Measurements from ENCODE around the gene NELL2.

The NELL2 gene

DNA sequence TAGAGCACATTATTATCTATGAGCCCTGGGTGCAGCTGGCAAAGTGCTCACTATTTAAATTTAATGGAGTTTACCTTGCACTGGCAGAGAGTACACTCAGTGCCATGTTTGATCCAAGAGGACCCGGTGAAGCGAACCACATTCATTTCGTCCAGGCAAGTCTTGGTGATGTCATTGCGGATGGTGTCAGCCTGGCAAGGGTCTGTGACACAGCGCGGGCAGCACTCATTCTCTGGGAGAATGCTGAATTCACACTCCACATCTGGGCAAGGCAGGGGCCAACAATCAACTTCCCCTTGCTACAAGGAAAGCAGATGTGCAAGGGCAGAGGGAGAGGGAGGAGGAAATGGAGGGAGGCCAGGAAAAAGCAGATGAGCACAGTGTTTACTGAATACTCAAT is 356.2 kb downstream of the NELL2 start:
- TF ChIP-seq, protein P1, sequence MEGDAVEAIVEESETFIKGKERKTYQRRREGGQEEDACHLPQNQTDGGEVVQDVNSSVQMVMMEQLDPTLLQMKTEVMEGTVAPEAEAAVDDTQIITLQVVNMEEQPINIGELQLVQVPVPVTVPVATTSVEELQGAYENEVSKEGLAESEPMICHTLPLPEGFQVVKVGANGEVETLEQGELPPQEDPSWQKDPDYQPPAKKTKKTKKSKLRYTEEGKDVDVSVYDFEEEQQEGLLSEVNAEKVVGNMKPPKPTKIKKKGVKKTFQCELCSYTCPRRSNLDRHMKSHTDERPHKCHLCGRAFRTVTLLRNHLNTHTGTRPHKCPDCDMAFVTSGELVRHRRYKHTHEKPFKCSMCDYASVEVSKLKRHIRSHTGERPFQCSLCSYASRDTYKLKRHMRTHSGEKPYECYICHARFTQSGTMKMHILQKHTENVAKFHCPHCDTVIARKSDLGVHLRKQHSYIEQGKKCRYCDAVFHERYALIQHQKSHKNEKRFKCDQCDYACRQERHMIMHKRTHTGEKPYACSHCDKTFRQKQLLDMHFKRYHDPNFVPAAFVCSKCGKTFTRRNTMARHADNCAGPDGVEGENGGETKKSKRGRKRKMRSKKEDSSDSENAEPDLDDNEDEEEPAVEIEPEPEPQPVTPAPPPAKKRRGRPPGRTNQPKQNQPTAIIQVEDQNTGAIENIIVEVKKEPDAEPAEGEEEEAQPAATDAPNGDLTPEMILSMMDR (IDR thresholded peaks at IDR 0.05; ENCODE audit: extremely low read depth, missing control alignments), result no peak

DNA sequence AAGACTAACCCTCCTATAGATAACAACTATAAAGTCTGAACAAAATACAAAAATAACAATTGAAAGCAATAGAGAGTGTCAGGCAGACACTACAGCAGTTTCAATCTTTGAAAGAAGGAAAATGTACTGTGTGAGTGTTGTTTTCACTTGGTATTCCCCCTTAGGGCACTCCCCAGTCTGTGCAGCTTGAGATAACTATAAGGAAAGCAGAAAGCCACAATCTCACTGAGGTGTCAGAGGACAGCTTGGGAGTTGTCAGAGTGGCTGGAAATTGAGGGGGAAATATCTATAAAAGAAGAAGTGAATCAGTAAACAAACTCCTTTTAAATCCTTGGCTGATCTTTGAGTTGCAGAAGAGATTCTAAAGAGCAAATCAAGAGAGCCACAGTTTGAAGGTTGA is 364.8 kb downstream of the NELL2 start:
- peak; percentile 17 for DNase-seq (ENCODE audit: low spot score)

More for the DNA sequence above, 356.2 kb downstream of the NELL2 start:
- no peak for DNase-seq (ENCODE audit: low spot score)

DNA sequence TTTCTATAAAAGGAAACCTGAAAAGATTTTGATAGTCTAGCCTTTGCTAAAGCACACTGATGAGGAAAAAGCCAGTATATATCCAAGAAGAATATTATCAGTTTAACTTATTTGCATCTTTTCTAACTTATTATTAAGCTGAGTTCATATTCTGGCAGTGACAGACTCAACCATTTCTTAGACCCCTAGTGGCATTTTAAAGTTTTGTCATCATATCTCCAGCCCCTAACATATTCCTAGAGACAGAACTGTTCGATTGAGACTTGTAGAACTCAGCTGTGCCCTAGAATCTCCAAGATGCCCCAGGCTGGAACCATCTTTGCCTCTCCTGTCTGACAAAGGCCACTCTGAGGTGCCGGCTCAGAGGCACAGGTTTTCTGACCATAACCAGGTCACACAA is 365.6 kb downstream of the NELL2 start:
- TF ChIP-seq, protein P1 (IDR thresholded peaks at IDR 0.05; ENCODE audit: extremely low read depth, missing control alignments), result no peak

More for the DNA sequence above, 364.8 kb downstream of the NELL2 start:
- TF ChIP-seq, protein P1 (IDR thresholded peaks at IDR 0.05; ENCODE audit: extremely low read depth, missing control alignments), result no peak

DNA sequence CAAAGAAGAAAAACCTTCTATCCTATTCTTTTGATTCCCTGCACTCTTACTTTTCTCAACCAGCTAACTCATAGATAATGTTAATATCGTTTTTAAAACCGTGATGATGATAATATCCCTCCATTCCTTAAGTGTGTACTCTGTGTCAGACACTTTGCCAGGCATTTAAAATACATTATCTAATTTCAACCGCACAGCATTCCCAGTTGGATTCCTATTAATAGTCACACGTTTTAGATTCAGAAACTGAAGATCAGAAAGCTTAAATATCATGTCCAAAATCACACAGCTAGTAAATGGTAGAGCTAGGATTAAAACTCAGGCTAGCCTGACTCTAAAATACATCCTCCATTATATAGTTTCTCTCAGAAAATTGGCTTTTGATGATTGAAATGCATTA is 366.0 kb downstream of the NELL2 start:
- DNase-seq (ENCODE audit: low spot score), result no peak

More for the DNA sequence above, 365.6 kb downstream of the NELL2 start:
- no peak for DNase-seq (ENCODE audit: low spot score)

DNA sequence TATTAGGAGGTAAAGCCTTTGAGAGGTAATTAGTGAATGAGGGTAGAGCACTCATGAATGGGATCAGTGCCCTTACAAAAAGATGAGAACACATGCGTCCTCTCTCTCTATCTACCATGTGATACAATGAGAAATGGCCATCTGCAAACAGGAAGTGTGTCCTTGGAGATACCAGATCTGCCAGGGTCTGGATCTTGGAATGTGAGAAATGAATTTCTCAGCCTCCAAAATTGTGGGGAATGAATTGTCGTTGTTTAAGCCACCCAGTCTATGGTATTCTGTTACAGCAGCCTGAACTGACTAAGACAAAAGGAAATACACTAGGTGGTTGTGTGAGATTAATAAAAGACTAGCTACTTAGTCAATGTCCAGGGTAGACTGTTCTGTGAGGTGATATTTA is 366.6 kb downstream of the NELL2 start:
- no peak for DNase-seq (ENCODE audit: low spot score)
- TF ChIP-seq, protein P1 (IDR thresholded peaks at IDR 0.05; ENCODE audit: extremely low read depth, missing control alignments), result no peak

More for the DNA sequence above, 366.0 kb downstream of the NELL2 start:
- TF ChIP-seq, protein P1 (IDR thresholded peaks at IDR 0.05; ENCODE audit: extremely low read depth, missing control alignments), result no peak

DNA sequence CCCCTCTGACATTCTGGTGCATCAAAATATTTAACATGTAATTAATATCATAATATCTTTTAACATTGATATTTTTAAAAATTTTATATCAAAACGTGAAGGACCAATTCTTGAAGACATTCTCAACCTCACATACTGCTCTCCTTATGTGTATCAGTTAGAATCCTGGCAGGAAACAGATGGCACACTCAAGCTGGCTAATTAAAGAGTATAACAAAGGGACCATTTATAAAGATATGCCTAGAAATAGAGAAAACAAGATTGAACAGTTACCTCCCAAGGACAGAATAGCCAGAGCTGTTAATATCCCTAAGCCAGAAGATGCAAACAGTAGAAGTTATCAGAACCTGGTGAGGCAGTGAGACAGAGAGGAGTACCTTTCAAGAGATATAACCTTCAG is 368.7 kb downstream of the NELL2 start:
- TF ChIP-seq, protein P1 (IDR thresholded peaks at IDR 0.05; ENCODE audit: extremely low read depth, missing control alignments), result no peak
- DNase-seq (ENCODE audit: low spot score), result no peak

DNA sequence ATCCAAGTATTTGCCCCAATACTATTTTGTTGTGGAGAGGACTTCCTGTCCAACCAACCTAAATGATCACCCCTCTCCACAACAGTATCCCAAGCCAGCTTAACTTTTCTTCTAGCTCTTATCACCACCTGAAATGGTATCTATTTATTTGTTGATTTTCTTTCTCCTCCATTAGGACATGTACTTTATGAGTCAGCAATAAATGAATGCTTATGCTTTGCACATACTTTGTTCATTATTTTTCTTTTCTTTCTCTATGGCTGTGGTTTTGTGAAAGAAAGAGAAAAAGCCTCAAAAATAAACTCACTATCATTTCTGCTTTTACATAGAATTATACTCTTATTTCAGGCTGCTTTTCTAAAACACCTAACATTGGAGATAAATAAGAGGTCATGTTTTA is 371.3 kb downstream of the NELL2 start:
- no peak for DNase-seq (ENCODE audit: low spot score)
- TF ChIP-seq, protein P1 (IDR thresholded peaks at IDR 0.05; ENCODE audit: extremely low read depth, missing control alignments), result no peak
